Measurements from ENCODE around the gene COL11A2. TPM values are rescaled to one million over a fixed set of nuclear protein-coding genes. Genes with fewer than 3 reads are reported as not detected.
A peak's percentile ranks its signal among the peaks of the same experiment; 100 is the strongest.

COL11A2 gene
- total and polyA plus RNA-seq, 2 of the 13 experiments (the other 11 are each of a cell fraction or from before 2014, with no cell fraction given) = 0.55 TPM

DNA sequence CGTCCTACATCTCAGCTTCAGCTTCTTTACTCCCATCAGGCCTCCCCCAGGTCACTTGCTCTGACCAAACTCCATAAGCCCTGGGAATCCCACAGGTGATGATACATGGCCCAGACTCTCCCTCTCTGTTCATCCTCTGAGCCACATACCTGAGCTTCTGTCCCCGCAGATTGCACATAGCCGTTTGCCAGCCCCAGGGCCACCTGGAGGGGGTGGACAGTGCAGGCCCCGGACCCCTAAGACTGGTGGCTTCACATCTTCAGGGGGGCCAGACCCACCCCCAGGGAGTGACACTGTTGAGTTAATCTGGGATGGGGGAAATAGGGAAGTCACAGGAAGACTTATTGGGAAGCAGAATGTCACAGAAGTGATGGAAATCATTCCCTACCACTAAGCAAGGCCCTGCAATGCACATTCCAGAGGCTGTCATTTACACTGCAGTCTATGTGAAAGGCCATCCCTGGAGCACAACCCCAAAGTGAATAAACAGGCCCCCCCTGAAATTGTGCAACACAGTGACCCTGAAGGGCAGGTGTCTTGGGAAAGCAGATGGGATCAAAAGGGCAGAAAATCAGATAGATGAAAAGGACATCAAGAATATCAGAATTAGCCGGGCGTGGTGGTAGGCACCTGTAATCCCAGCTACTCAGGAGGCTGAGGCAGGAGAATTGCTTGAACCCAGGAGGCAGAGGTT is 6.0 kb upstream of the COL11A2 start (continued):
- TF ChIP-seq TFDP2 (CRISPR knock-in tag; IDR thresholded peaks at IDR 0.05) (0 out of 2 replicates have a peak, but pooled peaks have one; percentile 31), ARNTL (CRISPR knock-in tag; IDR thresholded peaks at IDR 0.05) (peak; percentile 64; the same call in 1 of the 2 replicates), SIX1 (CRISPR knock-in tag; IDR thresholded peaks at IDR 0.05; ENCODE audit: borderline replicate concordance) (peak; percentile 75; the same call in 1 of the 2 replicates), ZFP36 (IDR thresholded peaks at IDR 0.05; ENCODE audit: borderline replicate concordance, low read depth, low read length, partially characterized antibody) (no peak), NCOA5 (CRISPR knock-in tag; IDR thresholded peaks at IDR 0.05) (no peak), SOX6 (IDR thresholded peaks at IDR 0.05) (no peak), SOX6 (CRISPR knock-in tag; IDR thresholded peaks at IDR 0.05) (peak; percentile 93), ZNF577 (CRISPR knock-in tag; IDR thresholded peaks at IDR 0.05; ENCODE audit: borderline replicate concordance, low read depth) (0 out of 2 replicates have a peak, but pooled peaks have one; percentile 69), CREB1 (IDR thresholded peaks at IDR 0.05) (peak; percentile 23; the same call in 1 of the 2 replicates), CREB1 (CRISPR knock-in tag; IDR thresholded peaks at IDR 0.05) (no peak), MATR3 (CRISPR knock-in tag; IDR thresholded peaks at IDR 0.05) (no peak), ZSCAN22 (CRISPR knock-in tag; IDR thresholded peaks at IDR 0.05) (no peak), SMAD1 (CRISPR knock-in tag; IDR thresholded peaks at IDR 0.05; ENCODE audit: borderline replicate concordance, low read depth) (peak; percentile 43; the same call in 1 of the 2 replicates), CHD2 (IDR thresholded peaks at IDR 0.05; ENCODE audit: low read depth, low read length) (no peak; the same call in 1 of the 2 replicates), SMARCC2 (IDR thresholded peaks at IDR 0.05) (no peak), GABPB1 (CRISPR knock-in tag; IDR thresholded peaks at IDR 0.05) (peak; percentile 64; the same call in 1 of the 2 replicates), HOXA3 (CRISPR knock-in tag; IDR thresholded peaks at IDR 0.05) (peak; percentile 82; the same call in 1 of the 2 replicates)
- TF ChIP-seq, protein P1, sequence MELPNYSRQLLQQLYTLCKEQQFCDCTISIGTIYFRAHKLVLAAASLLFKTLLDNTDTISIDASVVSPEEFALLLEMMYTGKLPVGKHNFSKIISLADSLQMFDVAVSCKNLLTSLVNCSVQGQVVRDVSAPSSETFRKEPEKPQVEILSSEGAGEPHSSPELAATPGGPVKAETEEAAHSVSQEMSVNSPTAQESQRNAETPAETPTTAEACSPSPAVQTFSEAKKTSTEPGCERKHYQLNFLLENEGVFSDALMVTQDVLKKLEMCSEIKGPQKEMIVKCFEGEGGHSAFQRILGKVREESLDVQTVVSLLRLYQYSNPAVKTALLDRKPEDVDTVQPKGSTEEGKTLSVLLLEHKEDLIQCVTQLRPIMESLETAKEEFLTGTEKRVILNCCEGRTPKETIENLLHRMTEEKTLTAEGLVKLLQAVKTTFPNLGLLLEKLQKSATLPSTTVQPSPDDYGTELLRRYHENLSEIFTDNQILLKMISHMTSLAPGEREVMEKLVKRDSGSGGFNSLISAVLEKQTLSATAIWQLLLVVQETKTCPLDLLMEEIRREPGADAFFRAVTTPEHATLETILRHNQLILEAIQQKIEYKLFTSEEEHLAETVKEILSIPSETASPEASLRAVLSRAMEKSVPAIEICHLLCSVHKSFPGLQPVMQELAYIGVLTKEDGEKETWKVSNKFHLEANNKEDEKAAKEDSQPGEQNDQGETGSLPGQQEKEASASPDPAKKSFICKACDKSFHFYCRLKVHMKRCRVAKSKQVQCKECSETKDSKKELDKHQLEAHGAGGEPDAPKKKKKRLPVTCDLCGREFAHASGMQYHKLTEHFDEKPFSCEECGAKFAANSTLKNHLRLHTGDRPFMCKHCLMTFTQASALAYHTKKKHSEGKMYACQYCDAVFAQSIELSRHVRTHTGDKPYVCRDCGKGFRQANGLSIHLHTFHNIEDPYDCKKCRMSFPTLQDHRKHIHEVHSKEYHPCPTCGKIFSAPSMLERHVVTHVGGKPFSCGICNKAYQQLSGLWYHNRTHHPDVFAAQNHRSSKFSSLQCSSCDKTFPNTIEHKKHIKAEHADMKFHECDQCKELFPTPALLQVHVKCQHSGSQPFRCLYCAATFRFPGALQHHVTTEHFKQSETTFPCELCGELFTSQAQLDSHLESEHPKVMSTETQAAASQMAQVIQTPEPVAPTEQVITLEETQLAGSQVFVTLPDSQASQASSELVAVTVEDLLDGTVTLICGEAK (IDR thresholded peaks at IDR 0.05) = no peak
- TF ChIP-seq, protein P1 (CRISPR knock-in tag; IDR thresholded peaks at IDR 0.05) = peak; percentile 51; the same call in 1 of the 2 replicates
- TF ChIP-seq, protein P2, sequence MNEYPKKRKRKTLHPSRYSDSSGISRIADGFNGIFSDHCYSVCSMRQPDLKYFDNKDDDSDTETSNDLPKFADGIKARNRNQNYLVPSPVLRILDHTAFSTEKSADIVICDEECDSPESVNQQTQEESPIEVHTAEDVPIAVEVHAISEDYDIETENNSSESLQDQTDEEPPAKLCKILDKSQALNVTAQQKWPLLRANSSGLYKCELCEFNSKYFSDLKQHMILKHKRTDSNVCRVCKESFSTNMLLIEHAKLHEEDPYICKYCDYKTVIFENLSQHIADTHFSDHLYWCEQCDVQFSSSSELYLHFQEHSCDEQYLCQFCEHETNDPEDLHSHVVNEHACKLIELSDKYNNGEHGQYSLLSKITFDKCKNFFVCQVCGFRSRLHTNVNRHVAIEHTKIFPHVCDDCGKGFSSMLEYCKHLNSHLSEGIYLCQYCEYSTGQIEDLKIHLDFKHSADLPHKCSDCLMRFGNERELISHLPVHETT (CRISPR knock-in tag; conservative IDR thresholded peaks at IDR 0.05) = peak; percentile 84
